Measurements from ENCODE around the gene SRSF3. TPM values are rescaled to one million over a fixed set of nuclear protein-coding genes. Genes with fewer than 3 reads are reported as not detected.
"Not testable (repeated sequence)": the region's sequence is repeated elsewhere in the genome, so short reads cannot be mapped to it uniquely, and the experiment has no call there.

Gene SRSF3
- total RNA-seq, 1 experiment from 2014 or later = 171 TPM

- no peak overlapping the region for H3K4me3 ChIP-seq (ENCODE audit: insufficient read depth, low read depth, low read length)
- no peak for DNase-seq
- H3K27me3 ChIP-seq (ENCODE audit: control insufficient read depth, insufficient read depth, low read length) = no peaks in the 10 kb centered on the region
- no peaks in the 10 kb centered on the region for H3K36me3 ChIP-seq (replicated peaks; ENCODE audit: control insufficient read depth, insufficient read depth, low read length)
Measured at GRCh38 chr6:36634317-36635108, 40.4 kb downstream of the SRSF3 start.

DNA sequence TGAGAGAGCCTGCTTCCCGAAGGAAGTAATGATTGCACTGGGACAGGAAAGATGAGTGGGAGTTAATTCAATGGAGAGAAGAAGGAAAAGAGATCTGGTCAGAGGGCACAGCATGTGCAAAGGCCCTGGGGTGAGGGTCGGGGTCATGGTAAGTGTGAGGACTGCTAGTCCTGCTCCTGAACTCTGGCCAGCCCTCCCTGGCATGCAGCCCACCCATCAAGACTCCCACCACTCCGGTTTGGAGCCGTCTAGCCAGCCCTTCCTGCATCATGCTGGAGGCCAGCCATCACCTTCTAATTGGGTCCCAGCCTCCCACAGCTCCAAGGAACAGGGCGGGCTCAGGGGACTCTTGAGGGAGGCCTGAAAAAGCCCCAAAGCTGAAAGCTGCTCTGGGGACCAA lies 42.1 kb downstream of the SRSF3 start:
- no peak for DNase-seq
- Histone ChIP-seq H3K27me3 (ENCODE audit: control insufficient read depth, insufficient read depth, low read length) (no peaks in the 10 kb centered on the region), H3K4me3 (ENCODE audit: insufficient read depth, low read depth, low read length) (no peak overlapping the region), H3K36me3 (replicated peaks; ENCODE audit: control insufficient read depth, insufficient read depth, low read length) (no peaks in the 10 kb centered on the region)

GRCh38 chr6:36636687-36637418 lies 42.7 kb downstream of the SRSF3 start:
- Histone ChIP-seq H3K4me3 (ENCODE audit: insufficient read depth, low read depth, low read length) (no peak overlapping the region), H3K27me3 (ENCODE audit: control insufficient read depth, insufficient read depth, low read length) (no peaks in the 10 kb centered on the region), H3K36me3 (replicated peaks; ENCODE audit: control insufficient read depth, insufficient read depth, low read length) (no peaks in the 10 kb centered on the region)
- DNase-seq = no peak

DNA sequence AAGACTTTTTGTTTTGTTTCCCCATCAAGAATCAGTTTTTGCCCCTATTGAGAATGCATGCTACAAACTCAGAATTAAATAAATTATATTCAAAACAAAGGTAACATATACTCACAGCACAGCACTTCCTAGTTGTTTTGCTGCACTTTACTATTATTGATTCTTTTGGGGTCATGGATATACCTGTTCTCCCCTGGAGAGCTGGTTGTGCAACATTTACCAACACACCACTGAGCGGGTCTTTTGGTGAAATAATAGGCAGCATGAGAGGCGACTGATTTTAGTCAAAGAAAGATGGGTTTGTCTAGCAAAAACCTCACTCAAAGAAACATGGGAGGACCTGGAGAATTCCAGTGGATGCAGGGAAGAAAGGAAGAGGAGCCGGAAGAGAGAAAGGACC lies 44.4 kb downstream of the SRSF3 start:
- H3K27me3 ChIP-seq (ENCODE audit: control insufficient read depth, insufficient read depth, low read length) = no peaks in the 10 kb centered on the region
- no peak overlapping the region for H3K4me3 ChIP-seq (ENCODE audit: insufficient read depth, low read depth, low read length)
- DNase-seq = no peak
- no peaks in the 10 kb centered on the region for H3K36me3 ChIP-seq (replicated peaks; ENCODE audit: control insufficient read depth, insufficient read depth, low read length)

DNA sequence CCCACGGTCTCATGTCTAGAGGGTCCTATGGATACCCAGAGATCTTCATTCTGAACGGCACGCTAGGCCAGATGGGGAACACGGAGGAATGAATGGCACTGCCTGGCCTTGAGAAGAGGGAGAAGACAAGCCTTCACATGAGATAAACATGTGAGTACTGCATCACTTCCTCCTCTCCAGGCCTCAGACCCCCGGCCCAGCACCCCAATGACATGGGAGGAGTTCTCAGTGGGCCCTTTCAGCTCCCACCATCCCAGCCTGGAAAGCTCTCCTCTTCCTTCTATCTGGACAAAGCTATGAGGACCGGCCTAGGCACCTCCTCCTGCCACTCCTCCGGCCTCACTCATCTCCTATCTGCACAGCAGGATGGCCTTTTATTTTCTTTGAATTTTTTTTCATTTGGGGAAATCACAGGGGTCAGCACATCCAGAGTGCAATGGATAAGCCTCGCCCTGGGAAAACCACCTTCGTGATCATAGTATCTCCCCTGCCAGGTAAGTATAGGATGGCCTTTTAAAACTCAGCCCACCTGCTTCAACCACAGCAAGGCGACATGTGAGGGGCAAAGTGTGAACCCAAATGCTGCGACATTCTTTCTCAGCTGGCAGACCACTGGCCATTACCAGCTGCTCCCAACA lies 45.1 kb downstream of the SRSF3 start:
- Histone ChIP-seq H3K4me3 (ENCODE audit: insufficient read depth, low read depth, low read length) (no peak overlapping the region), H3K27me3 (ENCODE audit: control insufficient read depth, insufficient read depth, low read length) (no peaks in the 10 kb centered on the region), H3K36me3 (replicated peaks; ENCODE audit: control insufficient read depth, insufficient read depth, low read length) (no peaks in the 10 kb centered on the region)
- DNase-seq = no peak

GRCh38 chr6:36641543-36641942 lies 47.4 kb downstream of the SRSF3 start:
- no peak for DNase-seq
- H3K4me3 ChIP-seq (ENCODE audit: insufficient read depth, low read depth, low read length) = no peak overlapping the region
- no peaks in the 10 kb centered on the region for H3K27me3 ChIP-seq (ENCODE audit: control insufficient read depth, insufficient read depth, low read length)
- no peaks in the 10 kb centered on the region for H3K36me3 ChIP-seq (replicated peaks; ENCODE audit: control insufficient read depth, insufficient read depth, low read length)

GRCh38 chr6:36642913-36643817 lies 49.0 kb downstream of the SRSF3 start:
- Histone ChIP-seq H3K4me3 (ENCODE audit: insufficient read depth, low read depth, low read length) (no peak overlapping the region), H3K36me3 (replicated peaks; ENCODE audit: control insufficient read depth, insufficient read depth, low read length) (no peaks in the 10 kb centered on the region), H3K27me3 (ENCODE audit: control insufficient read depth, insufficient read depth, low read length) (no peaks in the 10 kb centered on the region)
- no peak for DNase-seq

GRCh38 chr6:36643977-36644376 lies 49.8 kb downstream of the SRSF3 start:
- no peaks in the 10 kb centered on the region for H3K27me3 ChIP-seq (ENCODE audit: control insufficient read depth, insufficient read depth, low read length)
- H3K4me3 ChIP-seq (ENCODE audit: insufficient read depth, low read depth, low read length) = no peak overlapping the region
- no peaks in the 10 kb centered on the region for H3K36me3 ChIP-seq (replicated peaks; ENCODE audit: control insufficient read depth, insufficient read depth, low read length)
- DNase-seq = no peak

- no peak for DNase-seq
- Histone ChIP-seq H3K4me3 (ENCODE audit: insufficient read depth, low read depth, low read length) (no peak overlapping the region), H3K36me3 (replicated peaks; ENCODE audit: control insufficient read depth, insufficient read depth, low read length) (no peaks in the 10 kb centered on the region), H3K27me3 (ENCODE audit: control insufficient read depth, insufficient read depth, low read length) (no peaks in the 10 kb centered on the region; the same call in 1 of the 2 replicates)
Measured at GRCh38 chr6:36649086-36649485, 54.9 kb downstream of the SRSF3 start.

- no peaks in the 10 kb centered on the region; the same call in 1 of the 2 replicates for H3K27me3 ChIP-seq (ENCODE audit: control insufficient read depth, insufficient read depth, low read length)
- DNase-seq = no peak
- no peaks in the 10 kb centered on the region for H3K36me3 ChIP-seq (replicated peaks; ENCODE audit: control insufficient read depth, insufficient read depth, low read length)
- no peak overlapping the region for H3K4me3 ChIP-seq (ENCODE audit: insufficient read depth, low read depth, low read length)
Measured at GRCh38 chr6:36649701-36650484, 55.7 kb downstream of the SRSF3 start.

- Histone ChIP-seq H3K27me3 (ENCODE audit: control insufficient read depth, insufficient read depth, low read length) (no peaks in the 10 kb centered on the region; the same call in 1 of the 2 replicates), H3K36me3 (replicated peaks; ENCODE audit: control insufficient read depth, insufficient read depth, low read length) (no peaks in the 10 kb centered on the region)
- DNase-seq = no peak
Measured at GRCh38 chr6:36650848-36651478, 56.8 kb downstream of the SRSF3 start.

GRCh38 chr6:36651659-36652379 lies 57.7 kb downstream of the SRSF3 start:
- Histone ChIP-seq H3K27me3 (ENCODE audit: control insufficient read depth, insufficient read depth, low read length) (no peaks in the 10 kb centered on the region; the same call in 1 of the 2 replicates), H3K36me3 (replicated peaks; ENCODE audit: control insufficient read depth, insufficient read depth, low read length) (no peaks in the 10 kb centered on the region), H3K4me3 (ENCODE audit: insufficient read depth, low read depth, low read length) (no peak overlapping the region)
- DNase-seq = no peak

More at GRCh38 chr6:36650848-36651478, 56.8 kb downstream of the SRSF3 start:
- no peak overlapping the region for H3K4me3 ChIP-seq (ENCODE audit: insufficient read depth, low read depth, low read length)

- not testable (repeated sequence) for DNase-seq; H3K36me3 ChIP-seq (replicated peaks; ENCODE audit: control insufficient read depth, insufficient read depth, low read length); H3K4me3 ChIP-seq (ENCODE audit: insufficient read depth, low read depth, low read length); H3K27me3 ChIP-seq (ENCODE audit: control insufficient read depth, insufficient read depth, low read length)
Measured at GRCh38 chr6:36654469-36654868, 60.3 kb downstream of the SRSF3 start.

Data from H7 (cell line).